ENCODE measurements around the gene EFCAB6.

EFCAB6 gene

GRCh38 chr22:43528601-43529360 is 283.3 kb downstream of the EFCAB6 start:
- no peak overlapping the region for H3K4me3 ChIP-seq (ENCODE audit: low read depth, low read length)
- TF ChIP-seq CTCF (conservative IDR thresholded peaks at IDR 0.05; ENCODE audit: low read depth, low read length), result no peak
- DNase-seq (ENCODE audit: low read depth), result no peak

- no peak for TF ChIP-seq CTCF (conservative IDR thresholded peaks at IDR 0.05; ENCODE audit: low read depth, low read length)
- H3K4me3 ChIP-seq (ENCODE audit: low read depth, low read length), result no peak overlapping the region
- no peak for DNase-seq (ENCODE audit: low read depth)
Measured at GRCh38 chr22:43526946-43527345, 285.2 kb downstream of the EFCAB6 start.

- TF ChIP-seq CTCF (conservative IDR thresholded peaks at IDR 0.05; ENCODE audit: low read depth, low read length), result no peak
- no peak for DNase-seq (ENCODE audit: low read depth)
- H3K4me3 ChIP-seq (ENCODE audit: low read depth, low read length), result no peak overlapping the region
Measured at GRCh38 chr22:43526117-43526655, 285.9 kb downstream of the EFCAB6 start.

GRCh38 chr22:43521716-43522115 is 290.4 kb downstream of the EFCAB6 start:
- DNase-seq (ENCODE audit: low read depth), result no peak
- H3K4me3 ChIP-seq (ENCODE audit: low read depth, low read length), result no peak overlapping the region
- TF ChIP-seq CTCF (conservative IDR thresholded peaks at IDR 0.05; ENCODE audit: low read depth, low read length), result no peak

GRCh38 chr22:43520632-43521039 is 291.5 kb downstream of the EFCAB6 start:
- no peak overlapping the region for H3K4me3 ChIP-seq (ENCODE audit: low read depth, low read length)
- TF ChIP-seq CTCF (conservative IDR thresholded peaks at IDR 0.05; ENCODE audit: low read depth, low read length), result no peak
- DNase-seq (ENCODE audit: low read depth), result no peak

GRCh38 chr22:43516996-43517635 is 295.0 kb downstream of the EFCAB6 start:
- no peak for TF ChIP-seq CTCF (conservative IDR thresholded peaks at IDR 0.05; ENCODE audit: low read depth, low read length)

More at GRCh38 chr22:43516996-43517635, 295.0 kb downstream of the EFCAB6 start:
- H3K4me3 ChIP-seq (ENCODE audit: low read depth, low read length), result no peak overlapping the region
- DNase-seq (ENCODE audit: low read depth), result no peak
